ENCODE measurements around the gene MTRFR.
A peak's percentile ranks its signal among the peaks of the same experiment; 100 is the strongest.
"Not testable (repeated sequence)": the region's sequence is repeated elsewhere in the genome, so short reads cannot be mapped to it uniquely, and the experiment has no call there.

Gene MTRFR

DNA sequence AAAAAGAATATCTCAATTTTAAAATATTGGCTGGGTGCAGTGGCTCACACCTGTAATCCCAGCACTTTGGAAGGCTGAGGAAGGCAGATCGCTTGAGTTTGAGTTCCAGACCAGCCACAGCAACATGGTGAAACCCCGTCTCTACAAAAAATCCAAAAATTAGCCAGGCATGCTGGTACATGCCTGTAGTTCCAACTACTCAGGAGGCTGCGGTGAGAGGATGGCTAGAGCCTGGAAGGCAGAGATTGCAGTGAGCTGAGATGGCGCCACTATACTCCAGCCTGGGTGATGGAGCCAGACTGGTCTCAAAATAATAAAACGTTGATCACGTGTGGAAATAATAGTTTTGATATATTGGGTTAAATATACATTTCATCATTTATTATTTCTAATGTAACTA lies 5.7 kb downstream of the MTRFR start:
- Mint-ChIP-seq H3K27ac (no peak overlapping the region), H3K4me1 (peaks cover 67% of the 10 kb centered on the region), H3K36me3 (peaks cover 4% of the 10 kb centered on the region), H3K4me3 (no peak overlapping the region), H3K9me3 (no peaks in the 10 kb centered on the region), H3K27me3 (no peaks in the 10 kb centered on the region)

GRCh38 chr12:123242116-123242904 lies 9.1 kb downstream of the MTRFR start:
- Mint-ChIP-seq H3K27ac (peak overlapping the region; percentile 95), H3K4me3 (peak overlapping the region; percentile 72), H3K4me1 (peaks cover 62% of the 10 kb centered on the region), H3K36me3 (peaks cover 4% of the 10 kb centered on the region), H3K9me3 (no peaks in the 10 kb centered on the region), H3K27me3 (no peaks in the 10 kb centered on the region)

- Mint-ChIP-seq H3K27me3 (no peaks in the 10 kb centered on the region), H3K36me3 (peaks cover 4% of the 10 kb centered on the region), H3K4me1 (peaks cover 60% of the 10 kb centered on the region), H3K9me3 (no peaks in the 10 kb centered on the region), H3K4me3 (no peak overlapping the region), H3K27ac (peak overlapping the region; percentile 12)
Observed at GRCh38 chr12:123243671-123244262, 10.5 kb downstream of the MTRFR start.

GRCh38 chr12:123245678-123246077 lies 12.4 kb downstream of the MTRFR start:
- Mint-ChIP-seq H3K4me1 (peaks cover 64% of the 10 kb centered on the region), H3K27me3 (no peaks in the 10 kb centered on the region), H3K9me3 (no peaks in the 10 kb centered on the region), H3K27ac (peak overlapping the region; percentile 47), H3K36me3 (peaks cover 8% of the 10 kb centered on the region), H3K4me3 (peak overlapping the region; percentile 54)

DNA sequence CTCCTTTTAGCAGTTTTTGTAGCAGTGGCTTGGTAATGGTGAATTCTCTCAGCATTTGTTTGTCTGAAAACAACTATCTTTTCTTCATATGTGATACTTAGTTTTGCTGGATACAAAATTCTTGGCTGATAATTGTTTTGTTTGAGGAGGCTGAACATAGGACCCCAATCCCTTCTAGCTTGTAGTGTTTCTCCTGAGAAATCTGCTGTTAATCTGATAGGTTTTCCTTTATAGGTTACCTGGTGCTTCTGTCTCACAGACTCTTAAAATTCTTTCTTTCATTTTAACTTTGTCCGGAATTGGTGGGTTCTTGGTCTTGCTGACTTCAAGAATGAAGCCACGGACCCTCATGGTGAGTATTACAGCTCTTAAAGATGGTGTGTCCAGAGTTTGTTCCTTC lies 14.9 kb downstream of the MTRFR start:
- Mint-ChIP-seq H3K27ac (peak overlapping the region; percentile 85), H3K4me1 (peaks cover 63% of the 10 kb centered on the region)
- H3K4me3 Mint-ChIP-seq, H3K9me3 Mint-ChIP-seq, H3K27me3 Mint-ChIP-seq, H3K36me3 Mint-ChIP-seq: not testable (repeated sequence)

DNA sequence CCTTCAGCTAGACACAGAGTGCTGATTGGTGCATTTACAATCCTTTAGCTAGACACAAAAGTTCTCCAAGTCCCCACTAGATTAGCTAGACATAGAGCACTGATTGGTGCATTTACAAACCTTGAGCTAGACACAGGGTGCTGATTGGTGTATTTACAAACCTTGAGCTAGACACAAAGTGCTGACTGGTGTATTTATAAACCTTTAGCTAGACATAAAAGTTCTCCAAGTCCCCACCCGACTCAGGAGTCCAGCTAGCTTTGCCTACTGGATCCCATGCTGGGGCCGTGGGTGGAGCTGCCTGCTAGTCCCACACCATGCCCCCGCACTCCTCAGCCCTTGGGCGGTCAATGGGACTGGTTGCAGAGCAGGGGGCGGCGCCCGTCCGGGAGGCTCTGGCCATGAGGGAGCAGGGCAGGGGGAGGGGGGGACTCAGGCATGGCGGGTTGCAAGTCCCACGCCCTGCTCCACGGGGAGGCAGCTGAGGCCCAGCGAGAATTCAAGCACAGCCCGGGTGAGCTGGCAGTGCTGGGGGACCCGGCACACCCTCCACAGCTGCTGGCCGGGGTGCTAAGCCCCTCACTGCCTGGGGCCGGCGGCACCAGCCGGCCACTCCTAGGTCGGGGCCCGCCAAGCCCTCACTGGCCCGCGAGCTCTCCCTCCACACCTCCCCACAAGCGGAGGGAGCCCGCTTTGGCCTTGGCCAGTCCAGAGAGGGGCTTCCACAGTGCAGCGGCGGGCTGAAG lies 15.9 kb downstream of the MTRFR start:
- not testable (repeated sequence) for H3K4me3 Mint-ChIP-seq, H3K27ac Mint-ChIP-seq, H3K9me3 Mint-ChIP-seq, H3K36me3 Mint-ChIP-seq, H3K27me3 Mint-ChIP-seq
- peaks cover 65% of the 10 kb centered on the region for H3K4me1 Mint-ChIP-seq

GRCh38 chr12:123250471-123251383 lies 17.5 kb downstream of the MTRFR start:
- Mint-ChIP-seq H3K4me1 (peaks cover 64% of the 10 kb centered on the region), H3K4me3 (peak overlapping the region; percentile 51), H3K27me3 (no peaks in the 10 kb centered on the region), H3K9me3 (no peaks in the 10 kb centered on the region), H3K36me3 (peaks cover 6% of the 10 kb centered on the region), H3K27ac (peak overlapping the region; percentile 94)

- H3K4me1 Mint-ChIP-seq: peaks cover 56% of the 10 kb centered on the region
- peaks cover 6% of the 10 kb centered on the region for H3K36me3 Mint-ChIP-seq
- peak overlapping the region; percentile 71 for H3K27ac Mint-ChIP-seq
- no peak overlapping the region for H3K4me3 Mint-ChIP-seq
- H3K9me3 Mint-ChIP-seq: no peaks in the 10 kb centered on the region
- no peaks in the 10 kb centered on the region for H3K27me3 Mint-ChIP-seq
Observed at GRCh38 chr12:123251403-123252076, 18.3 kb downstream of the MTRFR start.

DNA sequence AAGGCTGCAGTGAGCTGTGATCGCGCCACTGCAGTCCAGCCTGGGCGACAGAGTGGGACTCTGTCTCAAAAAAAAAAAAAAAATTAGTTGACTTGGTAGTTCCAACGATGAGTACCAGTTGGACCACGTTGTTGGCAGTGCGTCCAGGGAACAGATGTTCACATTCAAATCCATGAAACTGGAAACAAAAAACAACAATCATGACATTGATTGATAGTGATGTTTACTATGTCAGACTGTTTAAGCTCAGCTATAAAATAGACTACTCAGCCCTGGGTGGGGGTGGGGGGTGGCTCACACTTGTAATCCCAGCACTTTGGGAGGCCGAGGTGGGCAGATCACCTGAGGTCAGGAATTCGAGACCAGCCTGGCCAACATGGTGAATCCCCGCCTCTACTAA lies 19.1 kb downstream of the MTRFR start:
- H3K4me3 Mint-ChIP-seq, H3K9me3 Mint-ChIP-seq, H3K36me3 Mint-ChIP-seq, H3K27ac Mint-ChIP-seq, H3K27me3 Mint-ChIP-seq: not testable (repeated sequence)
- peaks cover 49% of the 10 kb centered on the region for H3K4me1 Mint-ChIP-seq

DNA sequence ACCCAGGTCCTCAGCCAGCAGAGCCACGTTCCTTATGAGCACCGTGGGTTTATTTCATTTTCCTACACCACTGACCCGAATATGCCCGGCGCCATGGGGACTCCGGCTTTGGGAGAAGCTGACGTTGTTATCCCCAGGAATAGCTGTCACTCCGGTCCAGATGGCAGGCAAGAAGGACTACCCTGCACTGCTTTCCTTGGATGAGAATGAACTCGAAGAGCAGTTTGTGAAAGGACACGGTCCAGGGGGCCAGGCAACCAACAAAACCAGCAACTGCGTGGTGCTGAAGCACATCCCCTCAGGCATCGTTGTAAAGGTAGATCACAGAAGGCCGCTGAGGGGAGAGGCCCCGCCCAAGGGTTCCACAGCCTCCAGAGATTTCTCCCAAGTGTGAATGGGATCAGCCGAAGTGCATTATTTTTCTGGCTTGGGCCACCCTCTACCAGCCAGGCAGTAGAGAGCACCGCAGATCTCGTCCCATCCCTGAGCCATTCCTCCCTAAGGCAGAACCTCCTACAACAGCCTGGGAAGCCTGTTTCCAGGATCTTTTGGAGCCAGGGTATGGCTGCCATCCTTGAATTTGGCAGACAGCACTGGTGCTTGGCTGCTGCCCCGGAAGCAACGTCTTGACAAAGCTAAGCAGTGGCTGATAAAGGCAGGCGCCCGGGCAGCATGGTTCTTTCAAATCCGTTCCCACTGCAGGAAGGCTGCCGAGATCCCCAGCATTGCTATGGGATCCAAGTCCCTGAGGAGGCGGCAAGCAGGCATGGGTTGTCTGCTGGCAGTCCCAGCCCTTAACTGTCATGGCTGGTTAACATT lies 20.6 kb downstream of the MTRFR start:
- Mint-ChIP-seq H3K36me3 (peaks cover 8% of the 10 kb centered on the region), H3K9me3 (no peaks in the 10 kb centered on the region)

DNA sequence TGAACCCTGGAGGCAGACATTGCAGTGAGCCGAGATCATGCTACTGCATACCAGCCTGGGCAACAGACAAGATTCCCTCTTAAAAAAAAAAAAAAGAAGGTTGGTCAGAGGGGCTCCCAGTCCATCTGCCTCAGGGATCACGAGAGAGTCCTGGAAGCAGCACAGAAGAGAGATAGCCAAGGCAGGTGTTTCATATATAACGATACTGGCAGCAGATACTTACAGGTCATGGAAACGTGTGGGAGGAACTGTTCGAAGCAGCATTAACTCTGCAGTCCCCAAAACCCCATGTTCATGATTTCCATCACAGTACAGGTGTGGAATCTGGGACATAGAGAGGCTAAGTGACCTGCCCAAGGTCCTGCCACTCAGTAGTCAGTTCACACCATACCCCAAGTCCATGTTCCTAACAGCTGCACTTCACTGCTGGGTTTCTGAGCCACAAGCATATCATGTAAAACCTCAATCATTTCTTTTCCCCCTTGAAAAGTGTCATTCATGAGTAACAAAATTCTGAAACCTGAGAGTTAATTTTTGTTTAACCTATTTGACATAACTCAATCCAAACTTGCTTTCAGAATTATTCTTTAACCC lies 21.7 kb downstream of the MTRFR start:
- Mint-ChIP-seq H3K4me1 (peaks cover 39% of the 10 kb centered on the region), H3K27me3 (no peaks in the 10 kb centered on the region), H3K36me3 (peaks cover 6% of the 10 kb centered on the region), H3K4me3 (no peak overlapping the region), H3K27ac (peak overlapping the region; percentile 71), H3K9me3 (no peaks in the 10 kb centered on the region)

More for the DNA sequence above, 20.6 kb downstream of the MTRFR start:
- no peak overlapping the region for H3K4me3 Mint-ChIP-seq
- no peaks in the 10 kb centered on the region for H3K27me3 Mint-ChIP-seq
- peak overlapping the region; percentile 70 for H3K27ac Mint-ChIP-seq
- peaks cover 41% of the 10 kb centered on the region for H3K4me1 Mint-ChIP-seq

- no peaks in the 10 kb centered on the region for H3K9me3 Mint-ChIP-seq
- H3K27ac Mint-ChIP-seq: no peak overlapping the region
- no peaks in the 10 kb centered on the region for H3K27me3 Mint-ChIP-seq
- no peak overlapping the region for H3K4me3 Mint-ChIP-seq
- peaks cover 6% of the 10 kb centered on the region for H3K36me3 Mint-ChIP-seq
- peaks cover 14% of the 10 kb centered on the region for H3K4me1 Mint-ChIP-seq
Observed at GRCh38 chr12:123258593-123258992, 25.4 kb downstream of the MTRFR start.

DNA sequence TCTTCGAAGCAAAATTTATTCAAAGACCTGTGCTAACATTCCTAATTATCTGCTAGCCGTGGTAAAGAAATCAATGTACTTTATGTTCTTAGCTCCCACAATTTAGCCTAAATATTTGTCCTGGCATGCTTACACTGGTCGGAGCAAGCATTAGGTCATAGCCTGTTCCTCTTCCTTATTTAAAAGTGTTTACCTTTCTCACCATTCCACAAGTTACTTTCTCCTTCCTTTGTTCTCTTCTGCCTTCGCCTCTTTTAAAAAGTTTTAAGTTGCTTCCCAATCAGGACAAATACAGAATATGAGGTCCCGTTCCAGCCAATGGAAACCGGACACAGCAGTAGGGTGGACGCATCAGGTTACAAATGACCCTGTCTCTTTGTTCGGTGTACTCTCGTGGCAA lies 26.8 kb downstream of the MTRFR start:
- H3K27me3 Mint-ChIP-seq: no peaks in the 10 kb centered on the region

DNA sequence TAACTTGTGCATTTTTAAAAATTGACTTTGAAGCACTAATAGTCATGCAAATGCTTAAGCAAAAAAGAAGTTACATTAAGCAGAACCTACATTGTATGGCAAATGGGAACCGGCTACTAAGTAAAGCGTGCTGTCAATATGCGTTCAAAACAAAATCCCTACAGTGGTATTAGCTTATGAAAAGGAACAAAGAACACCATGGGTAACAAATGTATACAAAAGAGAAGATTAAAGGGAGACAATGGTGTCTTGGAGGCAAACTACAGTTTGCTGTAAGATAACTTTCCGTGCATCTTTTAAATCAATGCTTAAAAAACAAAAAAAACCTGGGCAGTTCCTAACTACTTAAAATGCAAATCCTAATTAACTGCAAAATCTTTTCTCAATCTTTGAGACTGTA lies 28.0 kb downstream of the MTRFR start:
- Mint-ChIP-seq H3K36me3 (peaks cover 6% of the 10 kb centered on the region), H3K27ac (peak overlapping the region; percentile 59), H3K4me1 (peaks cover 6% of the 10 kb centered on the region), H3K4me3 (no peak overlapping the region), H3K27me3 (no peaks in the 10 kb centered on the region), H3K9me3 (no peaks in the 10 kb centered on the region)

More for the DNA sequence above, 26.8 kb downstream of the MTRFR start:
- Mint-ChIP-seq H3K4me1 (peaks cover 7% of the 10 kb centered on the region), H3K4me3 (no peak overlapping the region), H3K27ac (peak overlapping the region; percentile 77), H3K9me3 (no peaks in the 10 kb centered on the region), H3K36me3 (peaks cover 6% of the 10 kb centered on the region)
